ENCODE results near the gene GANAB.

GRCh38 chr11:62671236-62671607 is 24.8 kb upstream of the GANAB start:
- TF ChIP-seq POLR2AphosphoS5 (IDR thresholded peaks at IDR 0.05; ENCODE audit: low read depth) (no peak), CTCF (conservative IDR thresholded peaks at IDR 0.05; ENCODE audit: low read depth in 2 of 2) (no peak), REST (IDR thresholded peaks at IDR 0.05; ENCODE audit: unreplicated experiment) (no peak), EZH2 (IDR thresholded peaks at IDR 0.05; ENCODE audit: low read depth, unreplicated experiment) (no peak)

Data from GM23338 (cell line).